Measurements from ENCODE around the gene PPRC1. TPM values are rescaled to one million over a fixed set of nuclear protein-coding genes. Genes with fewer than 3 reads are reported as not detected.
A peak's percentile ranks its signal among the peaks of the same experiment; 100 is the strongest.

Gene PPRC1
- total RNA-seq, 1 donor from 2014 or later: 10.0 TPM

DNA sequence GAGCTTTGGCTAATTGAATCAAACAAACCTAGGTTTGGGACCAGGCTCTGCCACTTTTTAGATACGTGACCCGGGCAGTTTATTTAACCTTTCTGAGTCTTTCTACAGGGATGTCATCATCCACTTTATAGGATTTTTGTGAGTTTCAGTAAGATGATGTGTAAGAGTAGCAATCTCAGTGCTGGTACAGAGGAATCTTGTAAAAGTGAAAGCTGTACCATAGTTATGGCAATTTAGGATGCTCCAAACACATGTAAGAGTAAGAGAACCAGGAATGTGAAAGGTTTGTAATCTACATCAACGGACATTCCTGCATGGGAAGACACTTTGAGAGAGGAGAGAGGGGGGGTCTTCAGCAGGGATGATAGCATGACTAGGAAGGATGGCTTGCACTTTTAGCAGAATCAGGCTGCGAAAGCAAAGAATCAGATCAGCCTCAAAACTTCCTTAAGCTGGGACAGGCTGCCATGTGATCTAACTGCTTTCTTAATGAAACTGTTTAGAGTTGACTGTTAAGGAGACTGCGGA lies 20.3 kb downstream of the PPRC1 start:
- TF ChIP-seq CTCF (IDR thresholded peaks at IDR 0.05; ENCODE audit: insufficient read depth, low read length, severe bottlenecking): no peak
- Histone ChIP-seq H3K4me3 (ENCODE audit: low read depth, low read length) (peak overlapping the region; percentile 92), H3K36me3 (ENCODE audit: control insufficient read depth, insufficient read depth, low read length) (peaks cover 33% of the 10 kb centered on the region), H3K27me3 (ENCODE audit: control insufficient read depth, insufficient read depth, low read length) (no peaks in the 10 kb centered on the region)
- FAIRE-seq: no peak
- DNase-seq (ENCODE audit: low read depth): no peak

DNA sequence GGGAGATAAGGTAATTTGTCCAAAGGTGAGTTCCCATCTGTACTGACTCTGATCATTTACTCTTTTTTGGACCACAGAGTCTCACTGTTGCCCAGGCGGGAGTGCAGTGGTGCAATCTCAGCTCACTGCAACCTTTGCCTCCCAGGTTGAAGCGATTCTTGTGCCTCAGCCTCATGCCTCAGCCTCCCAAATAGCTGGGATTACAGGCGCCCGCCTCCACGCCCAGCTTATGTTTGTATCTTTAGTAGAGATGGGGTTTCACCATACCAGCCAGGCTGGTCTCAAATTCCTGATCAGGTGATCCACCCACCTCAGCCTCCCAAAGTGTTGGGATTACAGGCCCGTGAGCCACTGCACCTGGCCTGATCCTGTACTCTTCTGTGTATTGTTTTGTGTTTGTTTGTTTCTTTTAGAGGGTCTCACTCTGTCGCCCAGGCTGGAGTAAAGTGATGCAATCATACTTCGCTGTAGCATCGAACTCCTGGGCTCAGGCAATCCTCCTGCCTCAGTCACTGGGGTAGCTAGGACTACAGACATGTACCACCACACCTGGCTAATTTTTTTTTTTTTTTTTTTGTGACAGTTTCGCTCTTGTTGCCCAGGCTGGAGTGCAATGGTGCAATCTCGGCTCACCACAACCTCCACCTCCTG lies 21.8 kb downstream of the PPRC1 start:
- FAIRE-seq: no peak
- Histone ChIP-seq H3K27me3 (ENCODE audit: control insufficient read depth, insufficient read depth, low read length) (no peaks in the 10 kb centered on the region), H3K4me3 (ENCODE audit: low read depth, low read length) (no peak overlapping the region), H3K36me3 (ENCODE audit: control insufficient read depth, insufficient read depth, low read length) (peaks cover 30% of the 10 kb centered on the region)
- TF ChIP-seq CTCF (IDR thresholded peaks at IDR 0.05; ENCODE audit: insufficient read depth, low read length, severe bottlenecking): no peak
- DNase-seq (ENCODE audit: low read depth): no peak

DNA sequence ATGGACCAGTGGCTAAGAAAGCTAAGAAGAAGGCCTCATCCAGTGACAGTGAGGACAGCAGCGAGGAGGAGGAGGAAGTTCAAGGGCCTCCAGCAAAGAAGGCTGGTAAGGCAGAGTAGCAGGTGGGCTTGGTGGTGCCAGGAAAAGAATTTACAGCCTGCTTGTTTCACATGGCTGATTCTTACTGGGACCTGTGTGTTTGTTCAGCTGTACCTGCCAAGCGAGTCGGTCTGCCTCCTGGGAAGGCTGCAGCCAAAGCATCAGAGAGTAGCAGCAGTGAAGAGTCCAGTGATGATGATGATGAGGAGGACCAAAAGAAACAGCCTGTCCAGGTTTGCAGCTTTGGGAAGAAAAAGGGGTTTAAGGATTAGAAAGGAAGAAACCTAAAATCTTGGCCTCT lies 24.4 kb downstream of the PPRC1 start:
- Histone ChIP-seq H3K27me3 (ENCODE audit: control insufficient read depth, insufficient read depth, low read length) (no peaks in the 10 kb centered on the region), H3K4me3 (ENCODE audit: low read depth, low read length) (no peak overlapping the region), H3K36me3 (ENCODE audit: control insufficient read depth, insufficient read depth, low read length) (peaks cover 53% of the 10 kb centered on the region)
- no peak for TF ChIP-seq CTCF (IDR thresholded peaks at IDR 0.05; ENCODE audit: insufficient read depth, low read length, severe bottlenecking)
- FAIRE-seq (no peak), DNase-seq (ENCODE audit: low read depth) (no peak)

- Histone ChIP-seq H3K36me3 (ENCODE audit: control insufficient read depth, insufficient read depth, low read length) (peaks cover 55% of the 10 kb centered on the region), H3K27me3 (ENCODE audit: control insufficient read depth, insufficient read depth, low read length) (no peaks in the 10 kb centered on the region), H3K4me3 (ENCODE audit: low read depth, low read length) (no peak overlapping the region)
- FAIRE-seq: no peak
- DNase-seq (ENCODE audit: low read depth): no peak
- TF ChIP-seq CTCF (IDR thresholded peaks at IDR 0.05; ENCODE audit: insufficient read depth, low read length, severe bottlenecking): no peak
Measured at GRCh38 chr10:102159051-102159597, 26.3 kb downstream of the PPRC1 start.

DNA sequence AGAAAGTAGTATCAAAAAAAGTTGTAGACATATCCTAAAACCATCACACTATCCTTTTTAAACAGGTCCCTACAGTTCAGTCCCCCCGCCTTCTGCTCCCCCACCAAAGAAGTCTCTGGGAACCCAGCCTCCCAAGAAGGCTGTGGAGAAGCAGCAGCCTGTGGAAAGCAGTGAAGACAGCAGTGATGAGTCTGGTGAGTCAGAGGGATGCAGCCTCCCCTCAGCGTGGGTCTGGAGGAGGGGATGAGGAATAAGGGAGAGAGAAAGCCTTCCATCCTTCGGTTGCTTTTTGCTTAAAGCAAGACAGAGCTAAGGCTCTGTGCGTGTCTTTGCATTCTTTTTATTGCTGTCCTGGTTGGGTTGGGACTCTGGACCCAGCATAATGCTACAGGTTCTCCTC lies 27.0 kb downstream of the PPRC1 start:
- no peak for FAIRE-seq
- H3K36me3 ChIP-seq (ENCODE audit: control insufficient read depth, insufficient read depth, low read length): peaks cover 52% of the 10 kb centered on the region

More for the DNA sequence above, 27.0 kb downstream of the PPRC1 start:
- H3K4me3 ChIP-seq (ENCODE audit: low read depth, low read length): no peak overlapping the region
- H3K27me3 ChIP-seq (ENCODE audit: control insufficient read depth, insufficient read depth, low read length): no peaks in the 10 kb centered on the region
- no peak for TF ChIP-seq CTCF (IDR thresholded peaks at IDR 0.05; ENCODE audit: insufficient read depth, low read length, severe bottlenecking)
- DNase-seq (ENCODE audit: low read depth): no peak
